Activated CD8-positive, alpha-beta memory T cell treated with anti-CD3 and anti-CD28 coated beads for 36 hours (primary cell): ENCODE data around the gene ERRFI1. TPM values are rescaled to one million over a fixed set of nuclear protein-coding genes. Genes with fewer than 3 reads are reported as not detected.

Experiments used
- CTCF ChIA-PET: fragments of 350-600 bp; sonication (Branson Sonifier 250); formaldehyde crosslinking; loops from one replicate; lab custom pipeline; 2021; ENCODE audit warnings: antibody characterized with exemption; lab: Charles Lee
- POLR2A ChIA-PET: fragments of 350-600 bp; sonication (Branson Sonifier 250); formaldehyde crosslinking; loops from one replicate; lab custom pipeline; 2021; ENCODE audit warnings: antibody characterized with exemption; lab: Charles Lee
- total RNA-seq, 2 experiments: library from RNA; stranded (reverse); gene quantifications; one replicate each; pipeline ENCODE4 v1.2.3, GENCODE V29; 2021

Gene ERRFI1
- total RNA-seq, 2 experiments from 2014 or later: 3.1 to 3.2 TPM

DNA sequence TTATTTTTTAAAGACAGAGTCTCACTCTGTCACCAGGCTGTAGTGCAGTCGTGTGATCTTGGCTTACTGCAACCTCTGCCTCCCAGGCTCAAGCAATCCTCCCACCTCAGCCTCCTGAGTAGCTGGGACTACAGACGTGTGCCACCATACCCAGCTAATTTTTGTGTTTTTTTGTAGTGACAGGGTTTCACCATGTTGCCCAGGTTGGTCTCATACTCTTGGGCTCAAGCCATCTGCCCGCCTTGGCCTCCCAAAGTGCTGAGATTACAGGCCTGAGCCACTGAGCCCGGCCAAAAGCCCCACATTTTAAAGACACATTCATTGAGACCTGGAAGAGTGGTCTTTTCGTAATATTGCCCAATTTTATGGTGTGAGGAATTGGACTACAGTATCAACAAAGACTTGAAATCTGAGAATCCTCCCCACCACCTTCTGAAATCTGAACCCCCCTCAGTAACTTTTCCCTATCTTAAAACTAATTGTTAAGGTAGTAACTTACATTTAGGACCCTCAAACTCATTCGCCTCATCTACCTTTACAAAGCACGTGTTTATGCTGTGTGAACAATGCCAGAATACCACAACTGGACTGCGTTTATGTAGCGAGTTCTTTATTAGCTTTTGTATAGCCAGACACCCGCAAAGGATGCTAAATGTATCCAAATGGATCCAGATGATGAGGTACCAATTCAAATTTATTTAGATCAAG, 2.7 kb downstream of the ERRFI1 start:
- CTCF ChIA-PET: no interaction called here
- POLR2A ChIA-PET: no interaction called here

DNA sequence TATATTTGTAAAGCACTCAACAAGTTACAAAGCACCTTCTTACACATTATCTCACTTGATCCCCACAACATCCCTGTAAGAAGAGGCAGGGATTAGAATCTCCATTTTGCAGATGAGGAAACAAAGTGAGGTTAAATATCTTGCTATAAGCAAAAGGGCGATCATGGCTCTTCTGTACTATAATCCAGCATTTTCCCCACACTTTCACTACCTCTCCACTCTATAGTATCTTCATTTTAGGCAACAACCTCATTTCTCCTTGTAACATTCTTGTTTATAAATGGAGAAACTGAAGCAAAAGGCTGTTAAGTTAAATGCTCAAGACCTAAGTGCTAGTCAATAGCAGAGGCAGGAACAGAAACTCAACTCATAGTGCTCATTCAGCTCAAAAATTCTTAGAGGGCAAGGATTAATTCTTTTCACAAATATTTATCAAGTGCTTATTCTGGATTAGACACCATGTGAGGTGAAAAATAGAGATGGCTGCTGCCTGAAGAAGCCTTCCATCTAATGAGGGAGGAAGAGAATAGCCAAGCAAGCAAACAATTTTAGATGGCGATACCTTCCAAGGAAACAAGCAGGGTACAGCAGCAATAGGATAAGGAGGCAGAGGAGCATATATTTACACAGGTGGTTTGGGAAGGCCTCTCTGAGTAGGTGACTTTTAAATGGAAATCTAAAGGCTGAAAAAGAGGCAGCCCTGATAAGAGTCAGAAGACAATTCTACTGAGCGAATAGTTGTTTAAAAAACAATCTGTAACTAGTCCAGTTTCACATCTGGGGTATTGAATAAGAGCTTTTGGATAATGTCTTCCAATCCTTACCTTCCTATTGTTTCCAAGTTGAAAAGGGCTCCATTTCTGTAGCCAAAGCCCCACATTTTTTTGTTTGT, 3.5 kb downstream of the ERRFI1 start:
- ChIA-PET CTCF (no interaction called here), POLR2A (no interaction called here)

DNA sequence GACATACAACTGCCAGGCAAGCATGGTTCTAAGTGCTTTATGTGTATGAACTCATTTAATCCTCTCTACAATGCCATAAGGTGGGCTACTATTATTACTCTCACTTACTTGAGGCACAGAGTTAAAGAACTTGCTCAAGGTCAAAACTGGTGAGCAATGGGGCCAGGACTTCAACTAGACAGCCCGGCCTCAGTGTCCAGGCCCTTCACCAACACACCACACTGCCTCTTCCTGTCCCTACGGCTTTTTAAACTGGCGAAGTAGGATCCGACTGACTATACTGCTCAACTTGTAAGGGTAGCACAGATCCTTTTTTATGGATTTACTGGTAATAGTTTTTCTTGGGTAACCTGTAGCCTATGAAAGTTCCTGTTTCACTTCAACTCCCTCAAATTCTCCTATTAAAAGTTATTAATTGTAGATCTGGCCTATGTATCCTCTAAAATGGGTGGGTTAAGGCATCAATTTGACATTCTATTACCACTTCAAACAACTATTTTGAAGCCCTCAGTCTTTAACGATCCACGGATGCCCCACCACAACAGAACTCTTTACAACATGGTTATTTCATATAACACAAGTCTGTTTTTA, 4.3 kb downstream of the ERRFI1 start:
- CTCF ChIA-PET: no interaction called here
- POLR2A ChIA-PET: no interaction called here

DNA sequence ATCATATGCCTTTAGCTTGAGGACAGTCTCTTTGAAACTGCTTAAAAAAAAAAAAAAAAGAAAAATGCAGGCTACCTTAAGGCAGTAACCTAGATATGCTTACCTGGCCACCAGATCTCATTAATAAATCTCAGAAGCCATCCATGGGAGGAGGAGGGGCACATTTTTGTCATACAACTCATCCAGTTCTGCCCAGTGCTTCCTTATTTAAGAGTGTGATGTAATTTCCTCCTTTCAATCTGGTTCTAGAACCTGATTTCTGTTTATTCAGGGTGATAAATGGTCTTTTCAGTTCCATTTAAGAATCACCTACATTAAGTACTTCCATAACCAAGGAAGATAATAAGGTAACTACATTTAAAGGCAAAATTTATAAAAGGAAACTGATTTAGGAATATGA, 6.1 kb downstream of the ERRFI1 start:
- CTCF ChIA-PET: interaction anchor here (0.8 kb wide), 1 partner anchor 20 kb away, joined by 4 read pairs; no protein-coding TSS in a partner anchor
- POLR2A ChIA-PET: no interaction called here

DNA sequence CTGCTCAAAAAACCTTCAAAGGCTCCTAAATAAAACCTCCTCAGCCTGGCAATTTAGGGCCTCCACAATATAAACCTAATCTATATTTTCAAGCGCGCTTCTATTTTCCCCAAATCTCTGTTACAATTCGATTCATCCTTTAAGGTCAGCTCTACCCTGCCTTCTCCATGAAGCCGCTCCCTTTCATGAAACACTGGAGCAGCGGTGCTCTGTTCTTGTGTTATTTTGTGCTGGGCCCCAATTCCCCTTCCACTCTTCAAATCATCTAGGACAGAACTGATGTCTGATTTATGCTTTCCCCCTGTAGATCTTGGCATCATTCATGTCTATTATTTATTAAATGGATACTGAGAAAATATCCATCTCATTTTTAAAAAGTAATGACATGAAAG, 6.9 kb downstream of the ERRFI1 start:
- ChIA-PET POLR2A (no interaction called here), CTCF (interaction anchor here (0.8 to 1.6 kb wide), 3 partner anchors 9 to 21 kb away, joined by 3 to 4 read pairs (median 3); no protein-coding TSS in a partner anchor)

DNA sequence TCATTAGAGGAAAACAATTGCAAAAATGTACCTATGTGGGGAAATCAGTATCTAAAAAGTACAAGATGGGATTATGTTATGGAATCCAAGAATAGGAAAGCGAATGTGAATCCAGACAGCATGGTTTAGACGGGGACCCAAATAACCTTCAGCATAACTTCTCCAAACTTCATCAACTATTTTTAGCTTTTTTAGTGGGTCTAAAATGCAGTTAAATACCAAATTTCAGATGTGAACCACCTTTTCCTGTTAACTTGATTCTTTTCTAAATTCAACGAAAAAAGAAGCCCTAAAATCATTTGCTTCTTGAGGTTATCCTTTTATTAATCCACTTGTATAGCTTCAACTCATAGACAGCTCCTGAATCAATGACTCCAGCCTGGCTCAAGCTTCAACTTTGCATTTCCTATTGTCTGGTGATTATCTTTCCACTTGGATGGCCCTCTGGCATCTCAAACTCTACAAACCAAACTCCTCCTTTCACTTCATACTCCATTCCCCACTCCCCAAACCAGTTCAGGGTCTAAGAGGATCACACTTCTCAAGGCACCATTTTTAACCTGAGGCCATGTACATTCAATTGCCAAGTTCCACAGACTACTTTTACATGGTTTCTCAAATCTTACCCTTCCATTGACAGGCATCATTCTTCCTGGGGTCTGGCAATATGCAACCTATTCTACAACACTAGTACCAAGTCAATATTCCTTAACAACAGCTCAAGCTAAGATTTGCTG, 7.4 kb downstream of the ERRFI1 start:
- ChIA-PET POLR2A (interaction anchor here (0.7 kb wide), 1 partner anchor 1366 kb away, joined by 6 read pairs; no protein-coding TSS in a partner anchor), CTCF (interaction anchor here (1.0 to 1.9 kb wide), 4 partner anchors 9 to 295 kb away, joined by 3 to 8 read pairs (median 3); no protein-coding TSS in a partner anchor)

DNA sequence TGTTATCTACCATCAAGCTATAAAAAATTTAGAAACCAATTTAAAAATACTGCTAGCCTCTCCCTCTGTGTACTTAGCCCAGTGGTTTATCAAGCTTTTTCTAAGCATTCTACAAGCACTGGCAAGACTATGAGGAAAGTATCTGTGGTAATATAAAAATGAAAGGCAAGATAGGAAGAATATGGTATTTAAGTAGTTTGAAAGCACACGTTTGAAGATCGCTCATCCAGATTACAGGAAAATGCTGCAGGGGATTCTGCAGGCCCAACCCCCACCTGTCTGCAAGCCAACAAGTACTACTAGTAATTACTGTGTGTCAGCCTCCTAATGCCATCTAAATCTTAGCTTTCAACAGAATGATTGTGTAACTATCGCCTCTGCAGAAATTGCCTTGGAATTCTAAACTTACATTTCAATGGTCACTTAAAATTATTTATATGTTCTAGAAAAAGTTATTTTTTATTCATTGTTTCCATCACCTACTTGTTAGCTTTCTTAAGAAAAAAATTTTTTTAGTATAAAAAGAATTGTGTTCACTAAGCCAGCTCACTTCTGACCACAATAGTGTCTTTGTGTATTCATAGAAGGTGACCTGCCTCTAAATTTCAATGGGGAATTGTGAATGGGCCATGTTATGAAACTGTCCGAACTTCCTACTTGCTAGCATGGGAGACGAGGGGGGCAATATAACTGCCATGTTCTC, 8.5 kb downstream of the ERRFI1 start:
- POLR2A ChIA-PET: no interaction called here
- CTCF ChIA-PET: interaction anchor here (0.9 to 1.9 kb wide), 8 partner anchors 8 to 332 kb away, joined by 3 to 8 read pairs (median 3); no protein-coding TSS in a partner anchor

DNA sequence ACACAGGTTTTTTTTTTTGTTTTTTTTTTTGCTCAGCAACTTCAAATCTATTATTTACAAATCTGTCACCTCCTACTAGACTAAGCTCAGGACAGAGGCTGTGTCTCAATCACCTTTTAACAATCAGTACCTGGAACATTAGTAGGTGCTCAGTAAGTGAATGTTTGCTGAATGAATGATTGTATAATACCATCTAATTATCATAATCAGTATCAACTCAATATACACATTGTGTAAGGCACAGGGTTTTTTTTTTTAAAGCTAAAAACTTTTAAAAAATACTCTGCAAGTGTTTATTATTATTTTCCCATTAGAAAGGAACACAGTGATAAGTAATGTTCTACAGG, 9.2 kb downstream of the ERRFI1 start:
- ChIA-PET CTCF (interaction anchor here (0.9 to 1.9 kb wide), 5 partner anchors 15 to 333 kb away, joined by 3 to 8 read pairs (median 3); no protein-coding TSS in a partner anchor), POLR2A (no interaction called here)

DNA sequence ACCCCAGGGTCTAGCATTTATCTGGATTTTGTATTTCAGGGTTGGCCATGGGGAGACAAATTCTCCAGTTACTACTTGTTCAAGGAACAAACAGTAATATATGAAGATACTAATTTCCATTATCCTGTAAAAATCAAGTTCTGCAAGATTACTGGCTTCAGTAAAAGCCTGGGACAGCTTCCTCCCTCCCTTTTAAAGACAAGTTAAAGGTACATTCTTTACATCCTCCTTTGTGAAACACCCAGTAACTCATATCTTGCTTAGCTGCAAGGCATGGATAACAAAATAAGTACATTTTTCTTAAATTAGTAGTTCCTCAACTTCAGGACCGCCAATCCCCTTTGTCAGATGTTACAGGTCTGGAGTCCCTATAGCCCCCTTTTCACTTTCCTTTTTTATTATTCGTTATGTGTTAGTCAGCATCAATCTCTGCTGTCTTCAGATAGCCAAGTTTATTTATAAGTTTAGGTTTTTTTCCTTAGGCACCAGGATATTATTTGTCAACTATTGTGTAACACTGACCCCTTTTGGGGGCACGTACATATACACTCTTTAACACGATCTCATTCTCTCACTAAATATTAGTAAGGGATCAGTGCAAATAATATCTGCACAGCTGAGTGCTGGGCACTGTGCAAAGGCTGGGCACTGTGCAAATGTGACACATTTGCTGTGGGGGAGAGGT, 9.8 kb downstream of the ERRFI1 start:
- ChIA-PET POLR2A (no interaction called here), CTCF (interaction anchor here (1.1 to 2.6 kb wide), 10 partner anchors 15 to 343 kb away, joined by 3 to 10 read pairs (median 5); no protein-coding TSS in a partner anchor)

DNA sequence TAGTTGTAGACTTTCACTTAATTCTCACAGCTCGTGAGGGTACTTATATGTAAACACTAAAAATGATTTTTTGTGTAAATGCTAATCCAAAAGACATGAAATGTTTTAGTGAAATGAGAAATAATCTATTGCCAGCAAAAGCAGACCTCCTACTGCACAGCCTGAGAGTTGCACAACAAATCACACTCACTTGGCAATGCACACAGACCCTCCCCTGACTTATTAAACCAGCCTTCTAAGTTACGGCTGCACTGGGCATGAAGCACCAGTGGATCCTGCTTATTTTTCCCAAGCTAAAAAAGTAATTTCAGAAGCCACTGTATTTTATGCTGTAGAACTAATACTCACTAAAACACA, 10.3 kb downstream of the ERRFI1 start:
- ChIA-PET POLR2A (no interaction called here), CTCF (interaction anchor here (0.7 to 2.6 kb wide), 16 partner anchors 12 to 805 kb away, joined by 3 to 10 read pairs (median 4); no protein-coding TSS in a partner anchor)

DNA sequence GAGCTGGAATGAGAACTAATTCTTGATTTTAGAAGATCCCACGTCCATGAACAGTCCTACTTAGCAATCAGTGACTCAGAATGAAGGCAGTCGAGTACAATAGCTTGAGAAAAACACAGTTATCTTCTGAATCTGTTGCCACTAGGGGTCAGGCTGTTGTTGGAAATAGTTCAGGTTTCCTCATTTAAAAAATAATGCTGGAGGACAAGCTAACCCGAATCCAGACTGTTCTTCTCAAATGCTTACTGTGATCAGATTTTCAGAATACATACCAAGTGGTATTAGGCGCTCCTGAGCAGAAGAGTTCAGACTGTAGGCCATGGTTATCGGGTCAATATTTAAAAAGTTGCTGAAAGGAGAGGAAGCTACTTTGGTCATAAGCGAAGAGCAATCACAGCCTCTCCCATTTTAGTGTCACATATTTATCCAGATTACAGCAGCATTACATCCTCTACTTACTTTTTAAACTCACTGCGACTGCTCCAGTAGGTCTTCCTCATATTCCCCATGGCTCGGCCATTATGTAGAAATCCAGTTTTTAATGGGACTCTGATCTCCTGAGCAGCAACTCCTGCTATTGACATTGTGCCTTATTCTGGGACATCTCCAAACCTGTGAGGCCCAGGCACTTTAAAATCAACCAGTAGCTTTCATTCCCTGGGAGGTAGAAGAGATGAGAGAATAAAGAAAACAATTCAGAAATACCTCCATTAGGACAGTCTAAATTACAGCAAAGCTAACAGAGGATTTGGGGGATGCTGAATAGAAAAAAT, 10.9 kb downstream of the ERRFI1 start:
- POLR2A ChIA-PET: no interaction called here

DNA sequence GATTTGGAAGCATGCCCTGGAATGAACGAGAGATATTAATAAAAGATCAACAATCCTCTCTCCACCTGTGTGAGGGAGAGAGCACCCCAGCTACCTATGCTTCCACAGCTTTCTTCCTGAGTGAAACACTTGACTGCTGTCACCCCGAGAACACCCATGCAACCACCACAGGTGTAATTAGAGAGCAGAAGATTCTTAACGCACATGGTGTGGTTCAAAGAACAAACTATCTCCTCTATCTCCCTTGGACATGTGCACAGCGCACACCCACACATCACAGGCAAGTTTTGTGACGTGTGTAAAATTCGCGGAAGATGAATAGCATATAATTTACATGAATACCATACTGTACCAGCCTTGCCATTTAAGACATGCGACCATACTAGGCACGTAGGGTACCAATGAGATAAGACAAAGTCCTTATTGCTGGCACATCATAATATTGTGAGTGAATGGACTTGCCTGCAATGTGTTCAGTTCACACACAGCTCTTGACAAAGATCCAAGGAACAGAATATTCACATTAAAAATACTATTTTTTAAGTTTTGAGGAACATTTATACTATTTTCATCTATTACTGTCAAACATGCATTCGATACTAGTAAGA, 11.6 kb downstream of the ERRFI1 start:
- ChIA-PET POLR2A (no interaction called here), CTCF (interaction anchor here (0.8 to 2.6 kb wide), 17 partner anchors 13 to 806 kb away, joined by 3 to 10 read pairs (median 4); no protein-coding TSS in a partner anchor)

More for the DNA sequence above, 10.9 kb downstream of the ERRFI1 start:
- CTCF ChIA-PET: interaction anchor here (0.7 to 2.6 kb wide), 20 partner anchors 12 to 805 kb away, joined by 3 to 10 read pairs (median 4); no protein-coding TSS in a partner anchor

DNA sequence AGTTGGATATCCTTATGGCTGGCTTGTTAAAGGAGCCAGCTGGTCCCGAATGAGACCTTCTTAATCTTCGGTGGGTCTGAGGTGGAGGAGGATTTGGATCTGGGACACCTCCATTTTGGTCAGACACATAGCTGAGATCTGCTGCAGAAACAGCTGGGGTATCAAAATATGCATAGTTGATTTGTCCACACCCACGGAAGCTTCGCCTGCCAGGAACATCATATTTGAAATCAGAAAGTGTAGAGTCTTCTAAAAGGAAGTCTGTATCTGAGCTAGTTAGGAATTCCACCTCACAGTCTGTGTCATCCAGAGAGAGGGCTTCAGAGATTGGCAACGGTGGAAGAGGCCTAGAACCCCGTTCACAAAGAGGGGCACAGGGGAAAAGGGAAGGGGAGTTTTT, 12.3 kb downstream of the ERRFI1 start:
- ChIA-PET POLR2A (no interaction called here), CTCF (interaction anchor here (0.7 to 2.6 kb wide), 6 partner anchors 17 to 338 kb away, joined by 3 to 10 read pairs (median 3); no protein-coding TSS in a partner anchor)

DNA sequence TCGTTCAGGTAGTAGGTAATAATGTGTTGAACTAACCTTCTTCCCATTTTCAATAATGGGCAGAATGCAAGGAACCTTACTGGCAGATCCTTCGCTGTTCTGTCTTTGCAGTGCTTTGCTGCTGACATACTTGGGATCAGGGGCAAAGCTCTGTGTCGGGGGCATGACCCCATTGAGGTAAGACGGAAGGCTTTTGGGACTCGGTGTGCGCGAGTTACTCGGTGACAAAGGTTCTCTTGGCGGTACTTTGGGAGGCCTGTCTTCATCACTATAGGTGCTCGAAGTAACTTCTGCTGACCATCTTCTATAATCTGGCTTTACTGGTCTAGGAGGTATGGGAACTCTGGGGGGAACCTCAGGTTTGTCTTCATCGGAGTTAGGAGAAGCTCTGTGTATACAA, 12.7 kb downstream of the ERRFI1 start:
- ChIA-PET POLR2A (no interaction called here), CTCF (interaction anchor here (0.7 to 1.1 kb wide), 4 partner anchors 17 to 338 kb away, joined by 3 to 4 read pairs (median 3); no protein-coding TSS in a partner anchor)

DNA sequence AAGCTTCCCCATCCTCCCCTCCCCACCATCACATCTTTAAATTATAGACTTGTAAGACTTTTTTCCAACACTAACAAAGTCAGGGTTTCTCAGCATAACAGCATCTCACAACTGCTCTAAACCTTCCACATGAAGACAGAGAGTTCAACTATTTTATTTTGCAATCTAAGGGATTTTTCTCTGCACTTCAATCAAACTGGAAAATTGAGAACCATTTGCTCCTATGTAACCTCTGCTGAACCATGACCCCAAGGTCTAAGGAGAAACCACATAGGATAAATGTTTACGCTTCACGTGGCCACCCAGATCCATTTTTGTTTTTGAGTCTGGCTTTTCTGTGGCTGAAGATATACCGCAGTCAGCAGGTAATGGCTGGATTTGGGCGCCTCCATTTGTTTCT, 13.2 kb downstream of the ERRFI1 start:
- ChIA-PET CTCF (interaction anchor here (0.8 to 1.2 kb wide), 3 partner anchors 37 to 339 kb away, joined by 3 read pairs; no protein-coding TSS in a partner anchor), POLR2A (no interaction called here)
